GF-D8 (cell line): ENCODE data around the gene CACNA1B.

Source experiments
- DNase-seq: peaks from one replicate; lab custom pipeline; 2025; lab: John Stamatoyannopoulos, UW

Gene CACNA1B

DNA sequence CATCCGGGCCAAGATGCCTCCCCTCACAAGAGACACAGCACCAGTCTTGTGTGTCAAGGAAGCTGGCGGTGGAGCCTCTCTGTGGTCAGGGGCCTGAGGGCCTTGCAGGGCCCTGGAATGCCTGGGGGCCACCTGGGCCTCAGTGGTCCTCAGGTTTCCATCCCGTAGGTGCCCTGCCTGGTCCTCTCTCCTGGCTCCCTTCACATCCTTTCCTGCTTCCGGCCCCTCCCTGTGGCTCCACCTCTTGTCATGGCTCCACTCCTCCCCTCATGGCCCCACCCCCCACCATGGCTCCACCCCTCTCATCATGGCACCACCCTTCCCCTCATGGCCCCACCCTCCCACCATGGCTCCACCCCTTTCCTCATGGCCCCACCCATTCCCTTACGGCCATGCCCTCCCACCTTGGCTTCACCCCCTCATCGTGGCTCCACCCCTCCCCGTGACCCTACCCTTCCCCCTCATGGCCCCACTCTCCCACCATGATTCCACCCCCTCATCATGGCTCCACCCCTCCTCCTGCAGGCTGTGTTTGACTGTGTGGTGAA lies 175.8 kb downstream of the CACNA1B start:
- DNase-seq: no peak

GRCh38 chr9:138053996-138054752 lies 176.6 kb downstream of the CACNA1B start:
- peak; percentile 13 for DNase-seq

DNA sequence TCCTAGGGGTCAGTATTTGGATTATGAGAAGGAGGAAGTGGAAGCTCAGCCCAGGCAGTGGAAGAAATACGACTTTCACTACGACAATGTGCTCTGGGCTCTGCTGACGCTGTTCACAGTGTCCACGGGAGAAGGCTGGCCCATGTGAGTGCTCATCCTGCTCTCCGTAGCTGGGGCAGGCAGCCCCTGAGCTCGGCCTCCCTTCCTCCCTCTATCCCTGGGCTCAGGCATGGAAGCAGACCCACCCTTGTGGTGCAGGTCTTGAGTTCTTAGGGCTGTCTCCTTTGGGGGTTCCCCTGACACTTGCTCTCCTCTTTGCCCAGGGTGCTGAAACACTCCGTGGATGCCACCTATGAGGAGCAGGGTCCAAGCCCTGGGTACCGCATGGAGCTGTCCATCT lies 180.1 kb downstream of the CACNA1B start:
- no peak for DNase-seq

GRCh38 chr9:138058181-138058580 lies 180.6 kb downstream of the CACNA1B start:
- DNase-seq: no peak

- no peak for DNase-seq
Measured at GRCh38 chr9:138059196-138059595, 181.6 kb downstream of the CACNA1B start.

DNA sequence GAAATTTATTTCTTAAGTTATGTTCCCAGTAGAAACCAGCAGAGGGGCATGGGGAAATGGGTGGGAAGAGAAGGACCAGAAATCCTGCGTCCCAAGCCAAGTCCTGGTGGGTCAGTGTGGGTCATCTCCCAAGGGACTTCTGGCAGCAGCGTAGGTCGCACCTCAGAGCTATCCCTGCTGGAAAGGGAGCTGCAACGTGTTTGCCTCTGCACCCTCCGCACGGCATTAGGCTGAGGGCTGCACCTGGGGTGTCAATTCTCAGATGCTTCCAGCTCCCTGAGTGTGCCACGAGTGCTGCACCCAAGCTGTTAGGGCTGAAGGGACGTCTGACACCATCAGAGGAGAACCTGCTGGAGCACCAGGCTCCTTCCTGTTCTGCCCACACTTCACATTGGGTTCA lies 182.8 kb downstream of the CACNA1B start:
- no peak for DNase-seq

DNA sequence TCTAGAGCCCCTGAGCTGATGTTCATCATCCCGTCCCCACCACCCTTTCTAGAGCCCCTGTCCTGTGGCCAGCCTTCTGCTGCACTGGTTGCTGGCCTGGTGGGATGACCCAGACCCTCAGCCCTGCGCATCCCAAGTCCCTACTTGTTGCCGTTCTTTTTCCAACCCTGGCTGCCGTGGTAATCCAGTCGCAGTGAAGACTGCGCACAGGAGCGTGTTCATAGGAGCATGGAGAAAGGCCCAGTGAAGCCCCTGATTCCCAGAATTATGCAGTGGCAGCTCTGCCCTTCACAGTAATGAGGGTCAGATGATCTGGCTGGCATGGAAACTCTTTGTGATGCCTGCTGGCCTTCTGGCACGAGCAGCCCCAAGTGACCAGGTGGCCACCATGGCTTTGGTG lies 183.3 kb downstream of the CACNA1B start:
- no peak for DNase-seq

DNA sequence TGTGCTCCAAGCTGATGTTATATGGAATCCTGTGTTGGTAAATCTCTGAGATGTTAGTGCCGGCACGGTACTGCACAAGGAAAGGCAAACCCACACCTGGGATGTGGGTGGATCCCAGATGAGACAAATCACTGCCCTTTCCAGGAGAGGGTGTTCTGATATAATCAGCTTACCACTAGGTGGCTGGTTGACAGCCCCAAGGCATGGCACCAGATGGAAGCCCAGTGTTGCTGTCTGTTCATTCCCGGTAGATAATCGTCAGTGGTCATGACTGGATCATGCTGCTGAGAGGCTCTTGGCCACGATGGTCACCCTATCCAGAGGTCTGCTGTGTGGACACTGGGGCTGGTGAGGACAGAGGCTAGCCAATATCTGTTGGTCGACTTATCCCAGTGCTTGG lies 184.0 kb downstream of the CACNA1B start:
- DNase-seq: no peak

- DNase-seq: no peak
Measured at GRCh38 chr9:138062196-138062595, 184.6 kb downstream of the CACNA1B start.

- DNase-seq: no peak
Measured at GRCh38 chr9:138063033-138063432, 185.5 kb downstream of the CACNA1B start.

- no peak for DNase-seq
Measured at GRCh38 chr9:138063785-138064184, 186.2 kb downstream of the CACNA1B start.

DNA sequence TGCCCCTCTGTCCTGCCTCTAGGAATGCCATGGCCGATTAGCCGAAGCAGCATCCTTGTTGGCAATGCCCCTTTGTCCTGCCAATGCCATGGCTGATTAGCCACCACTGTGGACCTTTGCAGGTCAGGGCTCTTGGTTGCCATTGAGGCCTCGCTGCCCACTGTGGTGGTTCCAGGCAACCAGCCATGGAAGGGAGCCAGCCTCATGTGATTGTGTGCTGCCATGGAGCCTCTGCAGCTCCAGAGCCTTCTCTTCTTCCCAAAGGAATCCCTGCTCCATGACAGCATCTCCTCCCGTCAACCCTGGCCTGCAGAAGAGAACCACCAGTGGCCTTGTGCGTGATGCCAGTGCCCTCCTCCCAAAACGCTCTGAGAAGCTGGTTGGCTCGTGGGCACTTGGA lies 187.0 kb downstream of the CACNA1B start:
- DNase-seq: no peak

- DNase-seq: no peak
Measured at GRCh38 chr9:138065287-138065686, 187.7 kb downstream of the CACNA1B start.

GRCh38 chr9:138066049-138066448 lies 188.5 kb downstream of the CACNA1B start:
- DNase-seq: no peak

GRCh38 chr9:138067613-138068367 lies 190.2 kb downstream of the CACNA1B start:
- no peak for DNase-seq

DNA sequence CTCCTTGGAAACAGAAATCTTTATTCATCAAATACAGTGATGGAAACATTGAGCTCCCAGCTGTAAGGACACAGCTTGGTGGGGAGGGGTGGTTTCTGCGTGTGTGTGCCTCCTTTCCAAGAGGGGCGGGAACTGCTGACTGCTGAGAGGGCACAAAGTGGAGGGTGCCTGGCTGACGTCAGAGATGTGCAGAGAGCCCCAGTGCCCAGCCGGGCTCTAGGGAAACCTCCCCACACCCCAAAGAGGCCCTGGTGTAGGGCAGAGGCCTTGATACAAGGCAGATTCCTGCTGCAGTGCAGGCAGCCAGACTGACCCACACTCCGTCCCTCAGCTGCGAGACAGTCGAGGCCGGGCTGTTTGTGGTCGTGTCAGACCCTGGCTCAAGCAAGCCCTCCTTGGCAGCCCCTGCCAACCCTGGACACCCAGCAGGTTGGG lies 191.0 kb downstream of the CACNA1B start:
- DNase-seq: no peak

GRCh38 chr9:138069731-138070456 lies 192.3 kb downstream of the CACNA1B start:
- DNase-seq: no peak

DNA sequence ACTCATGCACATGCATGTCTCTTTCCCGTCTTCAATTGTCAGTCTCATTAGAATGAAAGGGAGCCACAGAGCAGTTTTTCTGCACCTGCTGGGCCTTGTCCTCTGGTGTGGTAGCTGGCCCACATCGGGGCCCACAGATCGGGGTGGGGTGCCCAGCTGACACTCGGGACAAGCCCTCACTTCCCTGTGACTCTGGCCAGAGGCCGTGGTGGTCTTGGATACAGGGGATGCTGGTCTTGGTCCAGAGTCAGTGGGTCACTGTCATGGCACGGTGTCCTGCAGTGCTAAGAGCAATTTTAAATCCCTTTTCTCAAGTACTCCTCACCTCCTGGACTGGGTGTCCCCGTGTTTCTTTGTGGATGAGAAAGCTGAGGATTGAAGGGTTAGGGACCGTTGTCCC lies 193.2 kb downstream of the CACNA1B start:
- no peak for DNase-seq

- DNase-seq: no peak
Measured at GRCh38 chr9:138071292-138071691, 193.7 kb downstream of the CACNA1B start.

DNA sequence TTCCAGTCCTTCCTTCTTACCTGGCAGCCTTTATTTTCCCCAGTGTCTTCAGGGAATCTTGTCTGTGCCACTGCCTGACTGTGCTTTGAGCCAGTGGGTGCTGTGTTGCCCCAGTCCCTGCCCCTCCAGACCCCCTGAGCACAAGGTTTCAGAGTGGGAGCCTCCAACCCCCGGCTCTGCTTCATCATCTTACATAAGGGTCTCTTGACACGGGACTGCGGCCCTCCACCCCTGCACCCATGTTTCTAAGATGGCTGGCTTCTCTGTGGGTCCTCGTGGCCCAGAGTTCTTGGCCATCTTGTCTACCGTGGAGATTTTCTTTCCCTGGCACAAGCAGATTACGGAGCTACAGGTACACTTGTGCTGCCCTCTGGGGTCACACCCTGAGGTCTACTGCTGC lies 194.1 kb downstream of the CACNA1B start:
- no peak for DNase-seq

DNA sequence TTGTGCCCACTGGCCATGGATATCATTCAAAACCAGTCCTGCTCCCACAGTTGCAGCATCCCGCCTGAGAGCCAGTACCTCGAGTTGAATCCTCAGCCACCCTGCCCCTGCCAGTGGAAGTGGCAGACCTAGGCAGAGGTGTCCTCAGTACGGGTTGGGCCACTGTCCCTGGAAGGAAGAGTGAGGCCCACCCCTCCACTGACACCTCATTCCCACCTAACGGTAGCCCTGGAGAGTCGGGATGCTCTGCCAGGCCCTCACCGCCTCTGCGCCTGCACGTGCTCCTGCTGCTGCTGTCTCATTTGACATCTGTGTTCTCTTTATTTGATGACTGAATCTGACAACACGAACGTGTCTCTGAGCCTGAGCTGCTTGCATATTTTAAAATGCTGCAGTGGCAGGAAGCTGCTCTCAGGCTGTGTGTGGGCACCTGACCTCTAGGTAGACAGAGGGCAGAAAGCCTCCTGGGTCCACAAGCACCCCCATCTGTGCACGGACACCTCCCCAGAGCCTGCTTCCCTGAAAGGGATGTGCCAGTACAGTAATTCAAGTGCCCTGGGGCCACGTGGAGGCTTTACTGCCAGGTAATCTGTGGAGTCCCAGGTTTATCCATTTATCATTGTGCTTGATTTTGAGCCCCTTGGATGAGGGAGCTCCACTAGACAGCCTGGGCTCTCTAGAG lies 194.7 kb downstream of the CACNA1B start:
- DNase-seq: no peak

GRCh38 chr9:138072897-138073296 lies 195.3 kb downstream of the CACNA1B start:
- no peak for DNase-seq
